PFSK-1 (cell line): Measurements from ENCODE around the gene RSRC1.

ENCODE experiments used
- FOXP2 ChIP-seq: optimal IDR thresholded peaks from 2 replicates; pipeline ENCODE3; 2011; ENCODE audit warnings: borderline replicate concordance, control low read depth, inconsistent platforms; ENCODE audit not compliant: insufficient read depth; ENCODE audit errors: extremely low read length, extremely low read depth
- POLR2AphosphoS5 ChIP-seq: IDR thresholded peaks from 2 replicates; pipeline ENCODE4 v1.6.1; 2012; ENCODE audit warnings: low read depth, mild to moderate bottlenecking, control low read depth, low read length, moderate library complexity
- REST ChIP-seq, 2 experiments: IDR thresholded peaks; 2 replicates each; pipeline versions ENCODE4 v1.6.1 to v1.8.0; 2011 to 2012; ENCODE audit warnings: low read depth in 2 of 2, low read length in 2 of 2, control low read depth in 1 of 2, inconsistent platforms in 1 of 2, mild to moderate bottlenecking in 1 of 2, moderate library complexity in 1 of 2; ENCODE audit not compliant: insufficient read depth in 1 of 2
- SIN3A ChIP-seq: IDR thresholded peaks from 2 replicates; pipeline ENCODE4 v1.6.1; 2012; ENCODE audit warnings: mild to moderate bottlenecking, low read length, moderate library complexity, borderline replicate concordance; ENCODE audit not compliant: insufficient read depth
- TAF1 ChIP-seq: IDR thresholded peaks from 2 replicates; pipeline ENCODE4 v1.6.1; 2012; ENCODE audit warnings: low read length, control low read depth, borderline replicate concordance; ENCODE audit not compliant: insufficient read depth

The RSRC1 gene

DNA sequence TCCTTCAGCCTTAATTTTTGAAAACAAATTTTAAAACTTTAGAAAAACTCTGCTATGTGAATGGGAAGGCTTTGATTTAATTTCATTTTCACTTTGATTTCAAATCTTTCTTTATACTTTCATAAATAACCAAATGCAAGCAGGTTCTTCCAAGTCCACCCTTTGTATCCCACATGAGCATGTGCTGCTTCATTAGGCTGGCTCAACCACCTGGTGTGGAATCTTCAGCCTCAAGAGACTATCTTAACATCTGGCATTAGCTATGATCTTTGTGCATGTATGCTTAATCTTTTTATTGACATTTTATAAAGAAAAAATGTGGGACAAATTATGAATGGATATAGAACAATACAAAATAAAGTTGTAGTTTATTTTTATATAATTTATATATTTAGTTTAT lies 379.3 kb downstream of the RSRC1 start:
- no peak for TF ChIP-seq FOXP2

- TF ChIP-seq REST (IDR thresholded peaks at IDR 0.05; ENCODE audit: insufficient read depth in 1 of 2, low read depth in 2 of 2, low read length in 2 of 2) (no peak), TAF1 (no peak), POLR2AphosphoS5 (no peak), FOXP2 (no peak), SIN3A (no peak)
Measured at GRCh38 chr3:158491968-158492367, 382.1 kb downstream of the RSRC1 start.

DNA sequence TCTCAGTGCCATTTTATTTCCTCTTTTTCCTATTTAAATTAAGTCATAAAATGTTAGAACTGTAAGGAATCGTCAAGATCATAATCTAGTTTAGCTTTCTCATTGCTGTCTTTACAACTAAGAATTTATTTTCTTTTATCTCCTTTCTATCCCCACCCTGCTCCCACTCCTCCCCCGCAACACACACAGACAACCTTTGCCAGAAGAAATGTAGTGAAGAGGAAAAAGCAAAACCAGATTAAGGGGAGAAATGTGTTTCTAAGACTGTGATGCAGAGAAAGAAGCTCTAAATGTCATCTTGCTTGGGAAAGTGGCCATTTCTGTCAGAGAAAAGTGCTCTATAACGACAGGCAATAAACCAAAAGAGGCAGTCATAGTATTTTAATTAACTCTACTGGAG lies 382.8 kb downstream of the RSRC1 start:
- TF ChIP-seq FOXP2 (no peak), REST (IDR thresholded peaks at IDR 0.05; ENCODE audit: insufficient read depth in 1 of 2, low read depth in 2 of 2, low read length in 2 of 2) (no peak)

DNA sequence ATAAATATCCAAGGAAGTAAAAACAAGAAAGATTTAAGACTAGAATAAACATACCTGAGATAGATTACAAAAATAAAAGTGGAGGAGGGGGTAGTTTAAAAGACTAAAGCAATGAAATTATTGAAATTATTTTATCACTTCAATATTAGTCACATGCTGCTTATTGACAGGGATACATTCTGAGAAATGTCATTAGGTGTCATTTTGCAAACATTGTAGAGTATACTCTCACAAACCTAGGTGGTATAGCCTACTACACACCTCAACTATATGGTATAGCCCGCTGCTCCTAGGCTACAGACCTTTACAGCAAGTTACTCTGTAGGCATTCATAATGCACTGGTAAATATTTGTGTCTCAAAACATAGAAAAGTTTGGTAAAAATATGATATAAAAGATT lies 384.0 kb downstream of the RSRC1 start:
- TF ChIP-seq POLR2AphosphoS5 (no peak), REST (IDR thresholded peaks at IDR 0.05; ENCODE audit: insufficient read depth in 1 of 2, low read depth in 2 of 2, low read length in 2 of 2) (no peak), SIN3A (no peak), TAF1 (no peak), FOXP2 (no peak)

DNA sequence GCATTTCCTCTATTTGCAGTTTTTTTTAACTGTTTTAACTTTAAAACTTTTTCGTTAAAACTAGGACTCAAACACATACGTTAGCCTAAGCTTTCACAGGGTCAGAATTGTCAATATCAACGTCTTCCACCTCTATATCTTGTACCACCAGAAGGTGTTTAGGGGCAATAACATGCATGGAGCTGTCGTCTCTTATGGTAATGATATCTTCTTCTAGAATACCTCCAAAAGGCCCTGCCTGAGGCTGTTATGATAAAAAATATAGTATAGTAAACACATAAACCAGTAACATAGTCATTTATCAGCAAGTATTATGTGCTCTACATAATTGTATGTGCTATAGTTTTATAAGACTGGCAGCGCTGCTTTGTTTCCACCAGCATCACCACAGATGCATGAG lies 384.8 kb downstream of the RSRC1 start:
- no peak for TF ChIP-seq TAF1
- TF ChIP-seq FOXP2, result no peak
- no peak for TF ChIP-seq SIN3A
- TF ChIP-seq REST (IDR thresholded peaks at IDR 0.05; ENCODE audit: insufficient read depth in 1 of 2, low read depth in 2 of 2, low read length in 2 of 2), result no peak
- TF ChIP-seq POLR2AphosphoS5, result no peak

DNA sequence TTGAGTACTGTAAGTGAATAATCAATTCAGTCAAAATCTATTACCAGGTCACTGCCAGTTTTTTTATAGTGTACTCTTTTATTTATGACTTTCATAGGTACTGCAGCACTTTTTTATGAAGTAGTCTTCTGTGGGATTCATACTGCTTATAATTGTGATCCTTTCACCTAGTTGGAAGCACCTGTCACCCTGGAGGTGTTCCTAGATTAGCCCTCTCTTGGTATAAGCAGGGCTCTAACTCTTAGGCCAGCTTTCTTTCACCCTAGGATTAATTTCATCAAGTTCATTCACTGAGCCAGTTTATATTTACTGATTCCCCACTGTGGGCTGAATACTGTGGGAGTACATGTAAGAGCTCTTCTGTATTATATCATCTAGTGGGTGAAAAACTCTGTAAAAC lies 395.2 kb downstream of the RSRC1 start:
- TF ChIP-seq REST (IDR thresholded peaks at IDR 0.05; ENCODE audit: insufficient read depth in 1 of 2, low read depth in 2 of 2, low read length in 2 of 2), result no peak
- no peak for TF ChIP-seq POLR2AphosphoS5
